ENCODE measurements around the gene NES.
A peak's percentile ranks its signal among the peaks of the same experiment; 100 is the strongest.
"Not testable (repeated sequence)": the region's sequence is repeated elsewhere in the genome, so short reads cannot be mapped to it uniquely, and the experiment has no call there.

The NES gene

DNA sequence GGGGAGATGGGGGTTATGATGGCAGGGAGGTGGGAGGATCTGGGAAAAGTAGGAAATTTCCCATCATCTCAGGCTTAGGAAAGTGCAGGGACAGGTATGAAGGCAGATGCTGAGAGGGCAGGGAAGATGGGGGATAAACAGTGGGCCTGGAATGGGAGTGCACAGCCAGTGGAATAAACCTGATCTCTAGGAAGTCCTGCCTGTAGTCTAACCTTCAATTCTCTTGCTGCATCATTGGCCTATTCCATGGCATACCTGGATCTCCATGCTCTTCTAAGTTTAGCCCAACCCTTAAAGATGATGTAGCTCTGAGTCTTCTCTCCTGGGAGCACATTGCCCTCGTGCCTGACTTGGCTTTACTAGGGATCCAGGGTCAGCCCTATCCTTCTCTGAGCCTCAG lies 32.6 kb downstream of the NES start:
- DNase-seq (ENCODE audit: low read depth in 2 of 2): no peak

GRCh38 chr1:156644146-156644545 lies 33.1 kb downstream of the NES start:
- DNase-seq (ENCODE audit: low read depth in 2 of 2): no peak

- DNase-seq (ENCODE audit: low read depth in 2 of 2): no peak
Measured at GRCh38 chr1:156643778-156644092, 33.5 kb downstream of the NES start.

GRCh38 chr1:156643049-156643777 lies 34.0 kb downstream of the NES start:
- no peak for DNase-seq (ENCODE audit: low read depth in 2 of 2)

DNA sequence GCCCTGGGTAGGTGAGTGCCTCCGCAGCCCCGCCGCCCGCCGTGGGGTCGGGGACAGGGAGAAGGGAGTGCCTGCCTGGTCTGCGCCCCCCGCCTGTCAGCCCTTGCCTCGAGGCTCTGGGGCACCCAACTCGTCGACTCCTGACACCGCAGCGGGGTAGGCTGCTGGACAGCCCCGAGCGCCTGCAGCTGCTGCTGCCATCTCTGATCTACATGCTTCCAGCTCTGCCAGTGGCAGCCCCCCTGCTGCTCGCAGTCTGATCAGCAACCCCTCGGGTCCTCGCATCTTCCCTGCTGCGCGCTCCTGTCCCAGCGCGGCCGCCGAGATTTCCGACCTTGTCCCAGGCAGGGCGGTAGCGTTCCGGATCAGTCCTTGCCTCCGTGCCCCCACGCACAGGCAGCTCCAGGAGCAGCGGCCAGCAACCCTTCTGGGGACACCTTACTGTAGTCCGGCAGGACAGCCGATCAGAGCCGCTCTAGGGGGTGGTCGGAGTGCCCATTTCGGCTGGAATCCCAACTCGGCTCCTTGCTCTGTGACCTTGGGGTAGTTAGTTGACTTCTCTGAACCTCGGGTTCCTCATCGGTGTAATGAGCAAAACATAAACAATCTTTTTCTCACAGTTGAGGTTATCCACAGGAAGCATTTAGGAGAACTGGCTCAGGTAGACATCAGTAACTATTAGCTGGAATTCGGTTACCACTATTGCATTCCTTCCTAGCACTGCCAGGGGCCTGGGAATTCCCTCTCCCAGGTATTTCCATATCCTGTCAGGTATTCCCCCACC lies 34.8 kb downstream of the NES start:
- no peak for DNase-seq (ENCODE audit: low read depth in 2 of 2)

DNA sequence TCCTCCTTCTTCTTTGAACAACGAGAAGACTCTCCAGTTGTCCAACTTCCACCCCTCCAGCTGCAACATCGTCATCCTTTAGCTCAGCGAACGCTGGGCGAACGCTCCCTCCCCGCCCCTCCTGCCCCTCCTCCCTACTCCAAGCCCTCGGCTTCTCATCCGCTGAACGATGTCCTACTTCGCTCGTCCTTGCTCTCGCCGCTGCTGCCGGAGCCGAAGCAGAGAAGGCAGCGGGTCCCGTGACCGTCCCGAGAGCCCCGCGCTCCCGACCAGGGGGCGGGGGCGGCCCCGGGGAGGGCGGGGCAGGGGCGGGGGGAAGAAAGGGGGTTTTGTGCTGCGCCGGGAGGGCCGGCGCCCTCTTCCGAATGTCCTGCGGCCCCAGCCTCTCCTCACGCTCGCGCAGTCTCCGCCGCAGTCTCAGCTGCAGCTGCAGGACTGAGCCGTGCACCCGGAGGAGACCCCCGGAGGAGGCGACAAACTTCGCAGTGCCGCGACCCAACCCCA lies 35.4 kb downstream of the NES start, which contains the start of gene BCAN:
Gene BCAN, plus strand, starts transcription at position 357 of the 504 bp plus-strand sequence. CDS start 3,938 bp downstream, outside the sequence.
- DNase-seq (ENCODE audit: low read depth in 2 of 2): no peak

GRCh38 chr1:156640842-156641706 lies 36.1 kb downstream of the NES start:
- no peak for DNase-seq (ENCODE audit: low read depth in 2 of 2)

DNA sequence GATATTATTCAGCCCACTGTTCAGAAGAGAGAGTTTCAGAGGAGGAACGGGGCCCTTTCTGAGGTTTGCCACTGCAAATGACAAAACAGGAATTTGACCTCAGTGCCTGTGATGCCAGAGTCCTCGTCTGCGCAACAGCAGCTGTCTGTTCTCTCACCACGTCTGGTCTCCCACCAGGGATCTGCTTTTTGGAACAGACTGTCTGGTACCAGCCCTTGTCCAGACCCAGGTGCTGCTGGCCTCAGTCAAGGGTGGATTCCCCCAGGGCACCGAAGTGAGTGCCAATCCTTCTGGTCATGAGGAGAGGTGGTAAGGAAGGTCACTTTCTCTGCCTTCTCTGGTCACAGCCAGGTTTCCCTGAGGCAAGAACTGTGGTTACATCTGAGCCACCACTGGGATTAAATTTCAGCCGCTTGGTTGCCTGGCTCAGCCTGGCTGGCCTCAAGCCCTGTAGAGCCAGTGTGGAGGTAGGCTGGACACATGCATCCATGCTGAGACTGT lies 37.6 kb downstream of the NES start:
- no peak for DNase-seq (ENCODE audit: low read depth in 2 of 2)

DNA sequence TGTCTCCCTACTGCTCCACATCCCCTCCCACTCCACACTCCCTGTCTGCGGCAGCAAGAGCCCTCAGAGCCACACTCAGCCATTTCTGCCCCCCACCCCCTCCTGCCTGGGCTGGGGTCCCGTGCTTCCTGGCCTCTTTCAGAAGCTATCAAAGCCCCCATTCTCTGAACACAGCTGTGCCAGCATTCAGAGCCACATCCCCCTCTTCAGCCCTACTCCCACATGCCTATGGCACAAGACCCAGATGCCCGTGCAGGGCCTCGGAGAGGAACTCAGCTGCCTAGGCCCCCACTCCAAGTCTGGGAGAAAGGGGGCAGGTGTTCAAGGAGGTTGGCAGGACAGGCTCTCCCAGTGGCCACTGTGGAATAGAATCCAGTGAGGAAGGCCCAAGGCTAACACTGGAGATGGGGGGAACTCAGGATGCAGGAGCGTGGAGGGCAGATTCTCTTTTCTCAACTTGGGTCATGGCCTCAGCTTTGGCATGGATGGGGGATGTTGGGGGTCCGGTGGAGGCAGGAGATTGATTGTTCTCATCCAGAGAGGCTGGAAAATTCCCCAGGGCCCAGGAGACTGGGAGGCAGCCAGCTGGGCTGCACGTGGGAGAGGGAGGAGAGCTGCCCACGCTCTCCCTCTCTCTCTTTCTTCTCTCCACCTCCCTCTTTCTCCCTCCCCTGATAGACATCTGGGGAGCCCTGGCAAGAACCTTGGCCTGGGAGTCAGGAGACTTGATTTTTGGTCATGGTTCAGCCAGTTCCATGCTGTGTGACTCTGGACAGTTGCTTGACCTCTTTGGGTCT lies 38.8 kb downstream of the NES start:
- no peak for DNase-seq (ENCODE audit: low read depth in 2 of 2)

DNA sequence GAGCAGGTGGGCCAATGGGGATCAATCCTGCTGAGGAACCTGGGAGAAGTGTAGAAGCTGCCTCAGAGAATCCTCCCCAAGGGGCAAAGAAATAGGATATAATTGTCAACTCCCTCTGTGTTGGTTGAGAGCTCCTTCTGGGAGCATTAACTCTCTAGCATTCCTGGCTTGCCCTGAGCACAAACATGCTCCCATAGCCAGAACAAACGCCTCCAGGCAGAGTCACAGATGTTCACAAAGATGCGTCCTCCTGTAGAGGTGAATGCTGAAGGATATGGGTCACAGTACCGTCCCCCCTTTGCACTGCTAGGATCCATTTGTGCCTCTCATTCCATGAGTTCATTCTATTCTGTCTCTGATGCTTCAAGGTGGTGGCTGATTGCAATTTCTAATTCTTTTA lies 44.9 kb downstream of the NES start:
- DNase-seq (ENCODE audit: low read depth in 2 of 2): no peak

GRCh38 chr1:156631152-156631551 lies 46.1 kb downstream of the NES start:
- not testable (repeated sequence) for DNase-seq (ENCODE audit: low read depth in 2 of 2)

GRCh38 chr1:156629823-156630449 lies 47.3 kb downstream of the NES start:
- DNase-seq (ENCODE audit: low read depth in 2 of 2): no peak

DNA sequence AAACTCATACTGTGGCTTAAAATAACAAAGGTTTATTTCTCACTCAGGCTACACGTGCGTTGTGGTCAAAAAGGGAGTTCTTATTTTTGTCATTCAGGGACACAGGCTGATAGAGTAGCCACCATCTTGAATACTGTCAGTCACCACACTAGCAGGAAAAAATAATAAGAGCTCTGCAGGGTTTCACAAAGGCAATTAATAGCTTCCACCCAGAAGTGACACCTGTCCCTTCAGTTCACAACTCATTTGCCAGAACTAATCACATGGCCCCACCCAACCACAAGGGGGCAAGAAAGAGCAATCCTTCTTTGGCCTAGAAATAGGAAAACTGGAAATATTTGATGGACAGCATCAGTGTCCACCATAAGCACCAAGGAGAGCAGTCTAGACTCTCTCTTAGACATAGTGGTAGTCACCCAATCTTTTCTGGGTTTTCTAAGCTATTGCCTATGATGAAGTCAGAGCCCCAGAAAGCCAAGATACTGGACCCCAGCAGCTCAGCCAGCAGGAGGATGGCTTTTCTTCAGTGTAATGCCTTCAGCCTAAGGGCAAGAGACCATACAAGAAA lies 49.8 kb downstream of the NES start:
- DNase-seq (ENCODE audit: low read depth in 2 of 2): no peak

GRCh38 chr1:156626079-156626438 lies 51.1 kb downstream of the NES start:
- no peak for DNase-seq (ENCODE audit: low read depth in 2 of 2)

GRCh38 chr1:156625436-156626078 lies 51.6 kb downstream of the NES start:
- DNase-seq (ENCODE audit: low read depth in 2 of 2): peak; percentile 45

GRCh38 chr1:156624814-156625435 lies 52.3 kb downstream of the NES start:
- DNase-seq (ENCODE audit: low read depth in 2 of 2): no peak

DNA sequence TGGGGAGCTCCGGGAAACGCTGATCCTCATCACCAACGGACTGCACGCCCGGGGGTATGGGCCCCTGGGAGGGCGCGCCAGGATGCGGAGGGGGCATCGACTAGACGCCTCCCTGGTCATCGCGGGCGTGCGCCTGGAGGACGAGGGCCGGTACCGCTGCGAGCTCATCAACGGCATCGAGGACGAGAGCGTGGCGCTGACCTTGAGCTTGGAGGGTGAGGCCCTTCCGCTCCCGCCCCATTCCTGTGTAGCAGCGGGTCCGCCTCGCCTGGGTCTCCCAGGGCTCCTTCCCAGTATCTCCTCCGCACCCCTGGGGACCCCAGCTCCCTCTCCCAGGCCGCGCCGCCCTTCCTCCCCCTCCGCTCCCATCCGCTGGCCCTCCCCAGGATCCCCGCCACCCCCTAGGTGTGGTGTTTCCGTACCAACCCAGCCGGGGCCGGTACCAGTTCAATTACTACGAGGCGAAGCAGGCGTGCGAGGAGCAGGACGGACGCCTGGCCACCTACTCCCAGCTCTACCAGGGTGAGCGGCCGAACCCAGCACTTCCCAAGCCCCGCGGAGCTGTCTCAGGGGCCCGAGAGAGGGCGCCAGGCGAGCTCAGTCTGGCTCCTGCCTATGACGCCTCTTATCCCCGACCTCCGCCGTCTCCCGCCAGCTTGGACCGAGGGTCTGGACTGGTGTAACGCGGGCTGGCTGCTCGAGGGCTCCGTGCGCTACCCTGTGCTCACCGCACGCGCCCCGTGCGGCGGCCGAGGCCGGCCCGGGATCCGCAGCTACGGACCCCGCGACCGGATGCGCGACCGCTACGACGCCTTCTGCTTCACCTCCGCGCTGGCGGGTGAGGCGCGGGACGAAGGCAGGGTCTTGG lies 53.0 kb downstream of the NES start:
- no peak for DNase-seq (ENCODE audit: low read depth in 2 of 2)

DNA sequence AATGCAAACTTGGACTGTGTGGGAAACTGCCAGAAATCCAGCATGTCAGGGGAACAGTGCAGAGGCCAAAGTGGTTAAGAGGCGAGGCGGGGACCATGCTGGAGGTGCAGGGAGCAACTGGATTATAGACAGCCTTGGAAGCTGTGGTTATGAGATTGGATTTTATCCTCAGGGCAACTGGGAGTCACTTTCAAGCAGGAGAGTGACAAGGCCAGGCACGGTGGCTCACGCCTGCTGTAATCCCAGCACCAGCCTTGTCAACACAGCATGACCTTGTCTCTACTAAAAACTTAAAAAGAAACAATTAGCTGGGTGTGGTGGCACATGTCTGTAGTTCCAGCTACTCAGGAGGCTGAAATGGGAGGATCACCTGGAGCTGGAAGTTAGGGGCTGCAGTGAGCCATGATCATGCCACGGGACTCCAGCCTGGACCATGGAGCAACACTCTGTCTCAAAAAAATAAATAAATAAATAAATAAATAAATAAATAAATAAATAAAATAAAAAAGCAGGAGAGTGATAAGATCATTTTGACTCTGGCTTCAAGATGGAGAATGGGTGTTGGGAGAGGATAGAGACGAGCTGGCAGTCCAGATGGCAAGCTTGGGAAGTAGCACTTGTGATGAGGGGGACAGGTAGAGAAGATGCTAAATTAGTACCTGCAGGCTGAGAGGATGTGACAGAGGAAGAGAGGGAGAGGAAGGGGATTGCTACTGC lies 54.5 kb downstream of the NES start:
- DNase-seq (ENCODE audit: low read depth in 2 of 2): no peak

Measured in stimulated activated CD8-positive, alpha-beta memory T cell treated with anti-CD3 and anti-CD28 coated beads, Interleukin-2, amount 100 ng/mL, for 1 hour (primary cell).